HFF-Myc (cell line): ENCODE measurements around the gene ARPC5.

Source experiments
- DNase-seq: peaks from one replicate; pipeline ENCODE4 v3.0.0-alpha.2; 2011; ENCODE audit warnings: low read depth; ENCODE audit errors: extremely low read depth
- H3K4me3 ChIP-seq: replicated peaks from 2 replicates; pipeline ENCODE4 v1.5.1; 2011; ENCODE audit warnings: low read depth, mild to moderate bottlenecking, control low read depth, low read length
- TF ChIP-seq, protein P1 (sequence below): IDR thresholded peaks from 2 replicates; pipeline ENCODE4 v1.5.1; 2012; ENCODE audit warnings: mild to moderate bottlenecking, low read depth, low read length, control low read depth; ENCODE audit errors: missing control alignments

ARPC5 gene

DNA sequence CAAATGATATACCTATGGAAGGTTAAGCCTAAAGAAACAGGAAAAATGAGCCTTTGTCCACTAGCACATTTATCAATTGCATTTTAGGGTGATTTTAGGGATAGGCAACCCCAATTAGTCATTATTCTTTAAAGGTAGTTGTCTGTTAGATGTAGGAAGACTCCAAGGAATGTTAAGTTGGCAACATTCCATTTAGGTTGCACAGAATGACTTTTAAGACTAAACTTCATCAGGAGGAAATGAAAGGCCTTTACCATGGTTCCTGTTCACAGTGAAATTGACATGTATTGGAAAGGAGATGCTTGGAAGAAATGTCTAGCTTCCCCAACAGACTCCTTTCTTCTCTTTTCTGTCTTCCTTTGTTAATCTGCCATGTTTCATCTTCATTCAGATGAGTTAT, 19.1 kb upstream of the ARPC5 start:
- no peak for DNase-seq
- TF ChIP-seq, protein P1, sequence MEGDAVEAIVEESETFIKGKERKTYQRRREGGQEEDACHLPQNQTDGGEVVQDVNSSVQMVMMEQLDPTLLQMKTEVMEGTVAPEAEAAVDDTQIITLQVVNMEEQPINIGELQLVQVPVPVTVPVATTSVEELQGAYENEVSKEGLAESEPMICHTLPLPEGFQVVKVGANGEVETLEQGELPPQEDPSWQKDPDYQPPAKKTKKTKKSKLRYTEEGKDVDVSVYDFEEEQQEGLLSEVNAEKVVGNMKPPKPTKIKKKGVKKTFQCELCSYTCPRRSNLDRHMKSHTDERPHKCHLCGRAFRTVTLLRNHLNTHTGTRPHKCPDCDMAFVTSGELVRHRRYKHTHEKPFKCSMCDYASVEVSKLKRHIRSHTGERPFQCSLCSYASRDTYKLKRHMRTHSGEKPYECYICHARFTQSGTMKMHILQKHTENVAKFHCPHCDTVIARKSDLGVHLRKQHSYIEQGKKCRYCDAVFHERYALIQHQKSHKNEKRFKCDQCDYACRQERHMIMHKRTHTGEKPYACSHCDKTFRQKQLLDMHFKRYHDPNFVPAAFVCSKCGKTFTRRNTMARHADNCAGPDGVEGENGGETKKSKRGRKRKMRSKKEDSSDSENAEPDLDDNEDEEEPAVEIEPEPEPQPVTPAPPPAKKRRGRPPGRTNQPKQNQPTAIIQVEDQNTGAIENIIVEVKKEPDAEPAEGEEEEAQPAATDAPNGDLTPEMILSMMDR, result no peak
- H3K4me3 ChIP-seq, result no peak overlapping the region

DNA sequence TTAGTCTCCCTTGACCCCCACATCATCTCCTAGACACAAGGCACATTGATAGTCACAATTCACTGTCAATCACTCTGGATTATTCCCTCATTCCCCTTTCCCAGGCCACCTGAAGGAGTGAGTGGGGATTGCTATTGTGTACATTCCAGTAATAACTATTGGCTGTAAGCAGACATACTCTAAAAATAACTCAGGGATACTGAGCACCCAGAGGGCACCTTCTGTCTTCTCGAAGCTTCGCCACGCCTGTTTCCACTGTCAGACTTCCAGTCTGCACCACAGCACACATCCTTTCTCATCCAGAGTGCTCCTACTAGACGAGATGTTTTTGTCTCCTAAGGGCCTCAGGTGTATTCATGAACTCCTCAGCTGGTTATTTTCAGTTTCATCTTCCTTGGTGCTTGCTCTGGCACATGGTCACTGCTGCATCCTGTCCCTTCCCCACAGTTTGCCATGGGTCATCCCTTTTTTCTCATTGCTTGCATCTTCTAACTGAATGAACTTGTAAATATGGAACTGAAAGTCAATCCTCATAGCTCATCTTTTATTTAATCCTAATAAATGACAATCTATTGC, 18.4 kb upstream of the ARPC5 start:
- TF ChIP-seq, protein P1, result no peak
- DNase-seq, result no peak
- H3K4me3 ChIP-seq, result no peak overlapping the region

DNA sequence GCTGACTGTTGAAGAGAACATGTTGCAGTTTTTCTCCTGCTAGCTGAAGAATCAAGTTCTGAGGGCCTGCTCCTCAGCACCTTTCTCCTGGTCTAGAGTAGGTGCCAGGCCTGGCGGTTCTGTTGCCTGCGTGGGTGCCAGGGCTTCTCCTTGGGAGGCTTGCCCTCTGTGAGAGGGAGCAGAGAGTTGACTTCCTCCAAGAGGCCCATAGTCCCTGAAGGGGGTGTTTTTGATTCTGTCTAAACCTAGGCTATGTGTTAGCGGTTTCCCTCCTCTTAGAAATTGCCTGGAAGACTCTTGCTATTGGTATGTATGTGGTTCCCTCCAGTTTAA, 17.8 kb upstream of the ARPC5 start:
- no peak for DNase-seq
- TF ChIP-seq, protein P1, result no peak
- no peak overlapping the region for H3K4me3 ChIP-seq

DNA sequence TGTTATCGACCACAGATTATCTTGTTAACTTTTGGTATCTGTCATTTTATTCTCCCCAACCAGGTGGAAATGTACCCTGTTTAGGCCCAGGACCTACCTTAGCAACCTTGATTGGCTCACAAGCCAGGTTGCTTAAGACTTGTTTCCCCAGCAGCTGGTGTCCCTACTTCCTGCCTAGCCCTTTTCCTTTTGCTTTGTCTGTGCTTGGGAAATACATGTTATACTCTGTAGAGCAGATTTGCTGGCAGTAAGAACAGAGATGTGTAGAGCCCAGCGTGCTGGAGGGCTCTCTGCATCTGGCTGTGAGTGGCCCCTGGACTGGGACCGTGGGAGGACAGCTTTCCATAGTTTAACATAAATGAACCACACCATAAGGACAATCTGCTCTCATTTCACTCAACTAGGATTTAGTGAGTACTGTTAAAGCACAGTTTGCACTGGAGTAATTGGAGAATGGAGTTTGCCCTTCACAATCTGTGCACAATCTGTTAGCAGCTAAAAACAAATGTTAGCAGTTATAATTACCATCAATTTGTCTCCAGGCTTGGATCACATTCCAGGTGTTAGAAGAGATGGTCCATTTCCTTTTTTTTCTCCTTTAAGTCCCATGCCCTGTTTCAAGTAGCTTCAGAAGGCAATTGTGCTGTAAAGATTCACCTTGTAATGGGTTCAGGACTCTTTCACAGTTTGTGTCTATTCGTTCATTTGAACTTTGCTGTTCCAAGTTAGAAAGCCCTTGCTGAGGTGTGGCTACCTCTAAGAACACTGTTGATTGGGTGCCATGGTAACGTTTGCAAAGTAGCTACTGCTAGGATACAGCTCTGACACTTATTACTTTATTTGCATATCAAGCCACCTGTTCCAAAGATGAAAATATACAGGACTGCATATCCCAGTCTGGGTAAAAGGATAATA, 17.2 kb upstream of the ARPC5 start, which contains the start of gene APOBEC4:
APOBEC4 (minus strand) TSS at position 770 of the 915 bp plus-strand sequence. CDS start 4,535 bp downstream, outside the sequence.
- H3K4me3 ChIP-seq, result no peak within 1 kb of the TSS
- TF ChIP-seq, protein P1, result no peak

DNA sequence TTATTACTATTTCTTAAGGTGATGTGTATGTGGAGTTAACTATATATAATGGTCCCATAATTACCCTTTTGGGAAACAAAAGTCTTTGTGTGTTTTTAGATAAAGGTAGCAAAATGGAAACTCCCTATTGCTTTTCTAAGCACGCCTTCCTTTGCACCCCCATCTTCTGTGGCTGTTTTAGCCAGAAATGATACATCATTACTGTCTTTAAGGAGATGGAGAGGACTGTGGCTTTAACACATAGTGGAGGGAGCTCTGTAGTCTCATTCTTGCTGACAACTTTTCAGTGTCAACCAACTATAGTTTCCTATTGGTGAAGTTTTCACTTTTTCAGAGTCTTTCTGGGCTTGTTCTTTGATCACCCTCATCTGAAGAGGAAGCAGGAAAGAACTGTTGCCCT, 16.5 kb upstream of the ARPC5 start:
- H3K4me3 ChIP-seq, result no peak overlapping the region
- DNase-seq, result no peak
- TF ChIP-seq, protein P1, result no peak

More for the DNA sequence above, 17.2 kb upstream of the ARPC5 start, which contains the start of gene APOBEC4:
- DNase-seq, result no peak

DNA sequence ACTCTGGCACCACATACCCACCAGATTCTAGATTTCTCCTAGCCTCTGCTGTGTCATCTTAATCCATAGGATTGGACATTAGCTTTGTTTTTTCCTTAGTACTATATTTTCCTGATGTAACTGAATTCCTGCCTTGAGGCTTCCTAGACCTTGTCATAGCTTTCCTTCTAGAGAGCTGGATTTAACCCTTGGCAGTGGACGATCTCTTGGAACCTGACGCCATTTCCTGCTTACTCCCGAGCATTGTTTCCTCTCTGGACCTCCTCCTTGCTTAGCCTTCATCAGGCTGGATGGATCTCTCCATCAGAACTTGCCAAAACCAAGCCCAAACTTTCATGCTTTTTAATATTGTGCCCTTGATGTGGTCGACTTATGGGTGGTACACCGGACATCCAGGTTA, 16.0 kb upstream of the ARPC5 start:
- no peak overlapping the region for H3K4me3 ChIP-seq
- TF ChIP-seq, protein P1, result no peak
- no peak for DNase-seq
